Ishikawa (cell line): ENCODE measurements around the gene CD86.

Experiments
- CEBPB ChIP-seq: IDR thresholded peaks from 2 replicates; pipeline ENCODE4 v1.6.1; 2012
- CREB1 ChIP-seq: IDR thresholded peaks from 2 replicates; pipeline ENCODE4 v1.6.1; 2012; ENCODE audit warnings: low read depth
- EGR1 ChIP-seq: IDR thresholded peaks from 2 replicates; pipeline ENCODE4 v1.6.1; 2012
- EP300 ChIP-seq: IDR thresholded peaks from 2 replicates; pipeline ENCODE4 v1.6.1; 2012; ENCODE audit warnings: borderline replicate concordance
- FOXM1 ChIP-seq: IDR thresholded peaks from 2 replicates; pipeline ENCODE4 v1.6.1; 2012; ENCODE audit warnings: low read depth, borderline replicate concordance
- MAX ChIP-seq: IDR thresholded peaks from 2 replicates; pipeline ENCODE4 v1.6.1; 2012
- NFIC ChIP-seq: IDR thresholded peaks from 2 replicates; pipeline ENCODE4 v1.6.1; 2012
- RAD21 ChIP-seq: IDR thresholded peaks from 2 replicates; pipeline ENCODE4 v1.6.1; 2012; ENCODE audit warnings: low read depth
- TAF1 ChIP-seq: IDR thresholded peaks from 2 replicates; pipeline ENCODE4 v1.6.1; 2012; ENCODE audit warnings: low read depth, mild to moderate bottlenecking
- TCF12 ChIP-seq: IDR thresholded peaks from 2 replicates; pipeline ENCODE4 v1.6.1; 2012; ENCODE audit warnings: low read depth
- TEAD4 ChIP-seq: IDR thresholded peaks from 2 replicates; pipeline ENCODE4 v1.6.1; 2012
- USF1 ChIP-seq: IDR thresholded peaks from 2 replicates; pipeline ENCODE4 v1.6.1; 2012
- YY1 ChIP-seq: IDR thresholded peaks from 2 replicates; pipeline ENCODE4 v1.6.1; 2012; ENCODE audit warnings: low read depth
- TF ChIP-seq, protein P1 (sequence below): IDR thresholded peaks from 2 replicates; pipeline ENCODE4 v1.6.1; 2012; ENCODE audit warnings: low read depth, mild to moderate bottlenecking

DNA sequence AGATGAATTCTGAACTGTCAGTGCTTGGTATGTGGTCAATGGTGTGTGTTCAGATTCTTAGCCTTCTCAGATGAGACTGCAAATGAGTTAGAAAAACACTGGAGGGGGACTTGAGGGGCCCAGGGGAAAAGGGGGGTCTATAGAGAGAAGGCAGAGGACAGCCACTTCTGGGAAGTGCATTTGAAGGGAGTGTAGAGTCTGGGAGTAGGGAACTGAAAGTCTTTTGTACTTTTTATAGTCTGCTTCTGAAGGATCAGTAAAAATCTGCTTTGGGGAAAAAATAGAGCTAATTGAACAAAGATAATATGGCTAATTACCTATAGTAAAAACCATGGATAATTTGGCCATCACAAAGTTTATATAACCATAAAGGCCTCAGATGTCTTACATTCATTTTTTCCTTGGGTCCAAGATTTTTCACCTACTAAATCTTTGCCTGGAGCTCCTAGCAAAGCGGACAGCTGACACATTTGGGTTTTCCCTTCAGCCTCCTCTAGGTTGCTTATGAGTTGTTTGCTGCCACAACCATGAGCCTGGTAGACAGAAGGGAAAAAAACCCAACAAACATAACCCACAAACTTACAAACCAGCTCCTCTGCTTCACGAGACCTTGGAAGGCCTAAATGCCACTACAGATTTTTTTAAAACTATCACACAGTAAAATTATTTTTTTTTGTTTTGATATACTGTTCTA lies 48.8 kb downstream of the CD86 start:
- no peak for TF ChIP-seq FOXM1
- TF ChIP-seq EP300: no peak
- TF ChIP-seq NFIC: no peak
- TF ChIP-seq TAF1: no peak
- no peak for TF ChIP-seq MAX
- TF ChIP-seq RAD21: no peak
- TF ChIP-seq, protein P1, sequence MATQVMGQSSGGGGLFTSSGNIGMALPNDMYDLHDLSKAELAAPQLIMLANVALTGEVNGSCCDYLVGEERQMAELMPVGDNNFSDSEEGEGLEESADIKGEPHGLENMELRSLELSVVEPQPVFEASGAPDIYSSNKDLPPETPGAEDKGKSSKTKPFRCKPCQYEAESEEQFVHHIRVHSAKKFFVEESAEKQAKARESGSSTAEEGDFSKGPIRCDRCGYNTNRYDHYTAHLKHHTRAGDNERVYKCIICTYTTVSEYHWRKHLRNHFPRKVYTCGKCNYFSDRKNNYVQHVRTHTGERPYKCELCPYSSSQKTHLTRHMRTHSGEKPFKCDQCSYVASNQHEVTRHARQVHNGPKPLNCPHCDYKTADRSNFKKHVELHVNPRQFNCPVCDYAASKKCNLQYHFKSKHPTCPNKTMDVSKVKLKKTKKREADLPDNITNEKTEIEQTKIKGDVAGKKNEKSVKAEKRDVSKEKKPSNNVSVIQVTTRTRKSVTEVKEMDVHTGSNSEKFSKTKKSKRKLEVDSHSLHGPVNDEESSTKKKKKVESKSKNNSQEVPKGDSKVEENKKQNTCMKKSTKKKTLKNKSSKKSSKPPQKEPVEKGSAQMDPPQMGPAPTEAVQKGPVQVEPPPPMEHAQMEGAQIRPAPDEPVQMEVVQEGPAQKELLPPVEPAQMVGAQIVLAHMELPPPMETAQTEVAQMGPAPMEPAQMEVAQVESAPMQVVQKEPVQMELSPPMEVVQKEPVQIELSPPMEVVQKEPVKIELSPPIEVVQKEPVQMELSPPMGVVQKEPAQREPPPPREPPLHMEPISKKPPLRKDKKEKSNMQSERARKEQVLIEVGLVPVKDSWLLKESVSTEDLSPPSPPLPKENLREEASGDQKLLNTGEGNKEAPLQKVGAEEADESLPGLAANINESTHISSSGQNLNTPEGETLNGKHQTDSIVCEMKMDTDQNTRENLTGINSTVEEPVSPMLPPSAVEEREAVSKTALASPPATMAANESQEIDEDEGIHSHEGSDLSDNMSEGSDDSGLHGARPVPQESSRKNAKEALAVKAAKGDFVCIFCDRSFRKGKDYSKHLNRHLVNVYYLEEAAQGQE: no peak
- TF ChIP-seq TEAD4: no peak
- TF ChIP-seq CEBPB: no peak
- no peak for TF ChIP-seq YY1
- TF ChIP-seq CREB1: no peak
- TF ChIP-seq USF1: no peak
- TF ChIP-seq TCF12: no peak
- no peak for TF ChIP-seq EGR1
